ENCODE results near the gene MAD2L1. TPM values are rescaled to one million over a fixed set of nuclear protein-coding genes. Genes with fewer than 3 reads are reported as not detected.
"Not testable (repeated sequence)": the region's sequence is repeated elsewhere in the genome, so short reads cannot be mapped to it uniquely, and the experiment has no call there.

MAD2L1 gene
- 10 to 100 TPM; 37.8 to 43.6 TPM for total RNA-seq

DNA sequence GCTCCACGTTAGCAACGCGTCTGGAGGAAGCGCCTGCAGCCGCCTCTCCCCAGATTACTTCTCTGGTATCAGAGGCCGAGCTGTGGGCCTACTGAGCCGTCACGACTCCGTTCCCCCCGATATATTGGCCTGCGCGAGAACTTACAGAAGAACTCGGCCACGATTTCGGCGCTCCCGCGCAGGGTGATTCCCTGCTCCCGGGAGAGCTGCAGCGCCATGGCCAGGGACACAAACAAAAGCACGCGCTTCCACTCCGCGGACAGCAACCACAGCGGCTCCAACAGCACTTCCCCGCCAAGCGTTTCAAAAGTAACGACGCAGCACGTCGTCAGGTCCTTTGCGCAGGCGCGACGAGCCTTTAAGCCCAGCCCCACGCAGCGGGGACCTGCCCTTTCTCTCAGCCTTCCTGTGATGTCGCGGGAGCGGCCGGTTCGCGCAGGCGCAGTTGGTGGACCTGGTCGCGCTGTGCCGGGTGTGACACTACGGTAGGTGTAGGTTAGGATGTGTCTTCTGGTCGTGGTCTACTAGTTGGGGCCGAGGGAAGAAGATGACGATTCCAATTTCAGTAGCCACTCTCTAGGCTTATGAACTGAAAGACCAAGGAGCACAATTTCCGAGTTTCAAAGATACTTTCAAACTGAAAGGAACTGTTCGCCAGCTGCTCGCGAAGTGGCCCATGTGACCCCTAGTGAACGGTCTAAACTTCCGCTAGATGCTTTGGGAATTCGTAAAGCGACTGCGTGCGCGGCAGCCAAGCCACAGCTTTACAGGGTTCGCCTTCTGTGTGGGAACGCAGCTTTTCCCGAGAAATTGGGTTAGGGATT is at the start of gene MAD2L1:
MAD2L1 (minus strand) TSS at position 332 of the 824 bp plus-strand sequence; CDS start at position 218, 114 bp downstream.
- Mint-ChIP-seq H3K4me1 (ENCODE audit: low read depth in 2 of 2) (peaks cover 25 to 39% of the 10 kb centered on the region in 2 donors), H3K36me3 (peaks cover 12% of the 10 kb centered on the region)

DNA sequence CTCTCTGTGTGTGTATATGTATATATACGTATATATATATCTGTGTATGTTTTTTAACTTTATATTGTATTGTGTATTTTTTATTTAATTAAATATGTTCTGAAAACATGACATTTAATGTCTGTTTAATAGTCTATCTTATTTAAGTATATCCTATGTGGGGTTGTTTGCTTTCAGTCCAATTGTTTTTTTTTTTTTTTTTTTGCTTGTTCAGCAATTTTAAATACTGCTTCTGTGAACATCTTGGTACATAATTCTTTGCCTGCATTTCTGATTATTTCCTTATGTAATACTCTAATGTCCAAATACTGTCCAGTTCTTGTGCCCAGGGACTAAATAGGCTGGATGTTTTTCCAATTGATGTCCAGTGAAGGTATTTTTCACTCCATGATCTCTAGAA is 45.1 kb upstream of the MAD2L1 start:
- ATAC-seq: no peak
- no peaks in the 10 kb centered on the region for H3K9me3 Mint-ChIP-seq
- no peak overlapping the region for H3K27ac Mint-ChIP-seq
- no peaks in the 10 kb centered on the region for H3K4me1 Mint-ChIP-seq (ENCODE audit: low read depth in 2 of 2)
- H3K4me3 Mint-ChIP-seq: no peak overlapping the region
- DNase-seq (ENCODE audit: low spot score): no peak
- peaks cover 3% of the 10 kb centered on the region for H3K36me3 Mint-ChIP-seq
- peaks cover 0 to 2% of the 10 kb centered on the region in 2 donors for H3K27me3 Mint-ChIP-seq

More for the DNA sequence above, at the start of gene MAD2L1:
- peak; percentile 99 for DNase-seq (ENCODE audit: low spot score)
- peak; percentile 97 to 98 for ATAC-seq
- Mint-ChIP-seq H3K4me3 (peak within 1 kb of the TSS; percentile 89), H3K27ac (peak within 1 kb of the TSS; percentile 95 to 98), H3K27me3 (no peaks in the 10 kb centered on the region), H3K9me3 (no peaks in the 10 kb centered on the region)

DNA sequence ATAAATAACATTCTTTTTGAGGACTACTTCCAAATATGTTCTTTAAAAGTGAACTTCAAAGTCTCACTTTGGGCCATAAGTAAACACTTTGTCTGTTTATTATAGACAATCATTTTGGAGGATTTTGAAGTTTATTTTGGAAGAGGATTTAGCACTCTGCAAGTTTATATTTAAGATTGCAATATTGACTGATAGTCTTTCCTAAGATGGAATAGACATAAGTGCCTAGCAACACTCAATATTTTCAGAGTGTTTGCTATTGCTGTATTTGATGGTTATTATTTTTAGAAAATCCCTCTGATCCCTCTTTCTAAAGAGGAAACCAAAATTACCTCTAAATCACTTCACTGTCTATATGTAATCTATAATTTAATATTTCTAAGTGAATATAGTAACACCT is 42.8 kb upstream of the MAD2L1 start:
- H3K4me1 Mint-ChIP-seq (ENCODE audit: low read depth in 2 of 2): no peaks in the 10 kb centered on the region
- DNase-seq (ENCODE audit: low spot score): no peak
- H3K27me3 Mint-ChIP-seq: peaks cover 0 to 2% of the 10 kb centered on the region in 2 donors
- H3K27ac Mint-ChIP-seq: no peak overlapping the region
- H3K4me3 Mint-ChIP-seq: no peak overlapping the region
- no peak for ATAC-seq
- H3K9me3 Mint-ChIP-seq: no peaks in the 10 kb centered on the region
- H3K36me3 Mint-ChIP-seq: no peaks in the 10 kb centered on the region

DNA sequence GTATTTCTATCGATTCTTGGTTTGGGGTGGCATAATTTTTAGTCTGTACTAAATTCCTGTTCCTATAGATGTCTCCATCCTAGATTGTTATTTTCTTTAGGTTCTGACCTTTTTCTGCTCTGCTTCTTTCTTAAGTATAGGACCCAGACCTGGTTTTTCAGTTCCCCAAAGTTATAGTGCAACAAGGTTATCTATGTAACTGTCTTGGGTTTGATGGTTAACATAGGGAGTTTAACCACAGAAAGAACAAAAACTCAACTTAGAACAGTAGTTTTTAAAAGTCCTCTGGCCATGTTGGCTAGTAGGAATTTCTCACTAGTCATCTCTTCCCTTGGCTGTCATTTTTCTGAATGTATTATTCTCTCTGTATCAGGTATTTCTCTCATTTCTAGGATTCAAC is 38.8 kb upstream of the MAD2L1 start:
- DNase-seq (ENCODE audit: low spot score) (no peak), ATAC-seq (no peak)
- Mint-ChIP-seq H3K9me3 (no peaks in the 10 kb centered on the region), H3K36me3 (no peaks in the 10 kb centered on the region), H3K27me3 (peaks cover 0 to 2% of the 10 kb centered on the region in 2 donors), H3K4me3 (no peak overlapping the region), H3K4me1 (ENCODE audit: low read depth in 2 of 2) (no peaks in the 10 kb centered on the region), H3K27ac (no peak overlapping the region)

DNA sequence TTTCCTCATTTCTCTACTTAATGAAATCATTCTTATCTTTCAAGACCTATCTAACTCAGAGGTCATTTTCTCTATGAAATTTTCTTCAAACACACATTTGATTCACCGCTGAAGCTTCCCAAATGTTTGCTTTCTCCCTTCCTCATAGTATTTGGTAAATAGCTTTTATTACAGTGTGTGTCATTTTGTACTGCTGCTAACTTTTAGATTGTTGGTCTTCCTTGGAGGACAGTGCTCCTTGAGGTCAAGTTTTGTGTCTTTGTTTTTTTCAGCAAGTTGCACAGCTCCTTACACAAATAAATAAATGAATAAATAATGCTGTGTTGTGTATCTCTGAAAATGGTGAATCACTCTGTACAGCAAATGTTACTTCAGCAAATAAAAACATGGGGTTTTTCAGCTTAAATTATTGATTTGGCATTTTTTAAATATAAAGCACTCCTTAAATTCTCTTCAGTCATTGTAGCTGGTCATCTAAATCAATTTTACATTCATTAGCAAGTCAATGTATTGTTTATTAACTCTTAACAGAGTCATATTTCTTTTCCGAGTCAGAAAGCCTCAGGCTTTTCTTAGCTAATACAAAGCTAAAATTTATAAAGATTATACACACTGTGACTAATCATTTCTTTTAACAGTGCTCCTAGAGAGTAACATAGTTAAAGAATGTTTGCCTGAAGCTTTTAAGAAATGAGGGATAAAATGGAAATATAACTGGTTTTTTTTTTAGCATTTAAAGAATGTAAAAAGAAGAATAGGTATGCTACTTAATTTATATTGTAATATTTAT is 30.1 kb upstream of the MAD2L1 start:
- no peak overlapping the region for H3K4me3 Mint-ChIP-seq
- ATAC-seq (no peak), DNase-seq (ENCODE audit: low spot score) (no peak)
- no peak overlapping the region for H3K27ac Mint-ChIP-seq
- peaks cover 0 to 2% of the 10 kb centered on the region in 2 donors for H3K27me3 Mint-ChIP-seq
- H3K36me3 Mint-ChIP-seq: no peaks in the 10 kb centered on the region
- H3K9me3 Mint-ChIP-seq: no peaks in the 10 kb centered on the region
- H3K4me1 Mint-ChIP-seq (ENCODE audit: low read depth in 2 of 2): peaks cover 0 to 3% of the 10 kb centered on the region in 2 donors

DNA sequence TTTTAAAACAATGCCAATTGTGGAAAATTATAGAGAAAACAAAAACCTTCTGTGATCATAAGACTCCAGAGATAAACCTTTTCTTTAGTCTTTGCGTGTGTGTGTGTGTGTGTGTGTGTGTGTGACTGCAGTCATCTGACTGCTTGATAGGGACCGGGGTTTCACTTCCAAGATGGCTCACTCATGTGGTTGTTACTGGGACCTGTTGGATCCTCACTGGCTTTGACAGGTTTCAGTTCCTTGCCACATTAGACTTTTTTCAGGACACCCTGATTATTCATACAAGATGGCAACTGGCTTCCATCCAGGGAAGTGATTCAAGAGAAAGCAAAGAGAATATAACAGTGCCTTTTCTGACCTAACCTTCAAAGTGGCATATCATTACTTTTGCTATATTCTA is 21.9 kb upstream of the MAD2L1 start:
- ATAC-seq (no peak), DNase-seq (ENCODE audit: low spot score) (no peak)
- Mint-ChIP-seq H3K9me3 (no peaks in the 10 kb centered on the region), H3K4me1 (ENCODE audit: low read depth in 2 of 2) (peaks cover 0 to 3% of the 10 kb centered on the region in 2 donors), H3K27me3 (peaks cover 8 to 9% of the 10 kb centered on the region in 2 donors), H3K27ac (no peak overlapping the region), H3K4me3 (no peak overlapping the region), H3K36me3 (peaks cover 5% of the 10 kb centered on the region)

DNA sequence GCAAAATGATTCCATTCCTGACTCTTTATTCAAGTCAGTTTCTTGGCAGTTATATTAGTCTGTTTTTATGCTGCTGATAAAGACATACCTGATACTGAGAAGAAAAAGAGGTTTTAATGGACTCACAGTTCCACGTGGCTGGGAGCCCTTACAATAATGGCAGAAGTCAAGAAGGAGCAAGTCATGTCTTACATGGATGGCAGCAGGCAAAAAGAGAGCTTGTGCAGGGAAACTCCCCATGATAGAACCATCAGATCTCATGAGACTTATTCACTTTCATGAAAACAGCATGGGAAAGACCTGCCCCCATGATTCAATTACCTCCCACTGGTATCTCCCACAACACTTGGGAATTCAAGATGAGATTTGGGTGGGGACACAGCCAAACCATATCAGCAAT is 21.4 kb upstream of the MAD2L1 start:
- H3K27ac Mint-ChIP-seq; H3K36me3 Mint-ChIP-seq; H3K4me3 Mint-ChIP-seq; H3K4me1 Mint-ChIP-seq (ENCODE audit: low read depth in 2 of 2); ATAC-seq; H3K9me3 Mint-ChIP-seq; H3K27me3 Mint-ChIP-seq; DNase-seq (ENCODE audit: low spot score): not testable (repeated sequence)

DNA sequence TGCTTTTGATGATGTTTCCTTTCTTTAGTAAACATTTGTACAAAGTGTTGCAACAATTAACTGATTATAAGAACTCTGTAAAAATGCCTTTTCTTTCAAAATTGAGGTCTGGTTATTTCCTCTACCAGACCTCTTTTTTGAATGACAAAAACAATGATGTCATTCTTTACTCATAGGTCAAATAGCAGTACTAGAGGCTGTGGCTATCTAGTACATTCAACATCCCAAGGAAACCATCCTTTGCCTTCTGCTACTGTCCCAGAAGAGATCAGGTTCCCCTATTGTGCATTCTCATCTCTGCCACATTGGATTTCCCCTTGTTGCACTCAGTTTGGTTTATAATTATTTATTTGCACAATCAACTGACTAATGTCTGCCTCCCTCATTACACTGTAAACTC is 19.1 kb upstream of the MAD2L1 start:
- Mint-ChIP-seq H3K27me3 (peaks cover 8 to 9% of the 10 kb centered on the region in 2 donors), H3K27ac (no peak overlapping the region), H3K4me1 (ENCODE audit: low read depth in 2 of 2) (no peaks in the 10 kb centered on the region), H3K9me3 (no peaks in the 10 kb centered on the region), H3K36me3 (peaks cover 5% of the 10 kb centered on the region), H3K4me3 (no peak overlapping the region)
- ATAC-seq (no peak), DNase-seq (ENCODE audit: low spot score) (no peak)

DNA sequence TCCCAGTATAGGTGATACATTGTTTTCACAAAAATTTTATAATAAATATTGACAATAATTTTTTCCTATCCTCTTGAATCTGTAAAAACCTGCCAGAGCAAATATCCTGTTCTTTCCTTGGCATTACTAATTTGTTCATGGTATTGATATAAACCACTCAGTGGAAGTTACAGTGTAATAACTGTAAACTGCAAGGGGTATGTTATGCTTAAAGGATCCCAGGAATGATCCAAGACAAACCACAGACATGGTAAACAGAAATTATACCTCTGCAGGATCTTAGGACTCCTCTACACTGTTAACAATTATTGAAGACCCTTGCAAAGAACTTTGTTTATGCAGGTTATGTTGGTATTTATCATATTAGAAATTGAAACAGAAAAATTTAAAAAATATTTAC is 17.7 kb upstream of the MAD2L1 start:
- peaks cover 8 to 9% of the 10 kb centered on the region in 2 donors for H3K27me3 Mint-ChIP-seq
- no peaks in the 10 kb centered on the region for H3K4me1 Mint-ChIP-seq (ENCODE audit: low read depth in 2 of 2)
- no peak for ATAC-seq
- no peak for DNase-seq (ENCODE audit: low spot score)
- no peak overlapping the region for H3K27ac Mint-ChIP-seq
- H3K4me3 Mint-ChIP-seq: no peak overlapping the region
- H3K9me3 Mint-ChIP-seq: no peaks in the 10 kb centered on the region
- peaks cover 5% of the 10 kb centered on the region for H3K36me3 Mint-ChIP-seq

DNA sequence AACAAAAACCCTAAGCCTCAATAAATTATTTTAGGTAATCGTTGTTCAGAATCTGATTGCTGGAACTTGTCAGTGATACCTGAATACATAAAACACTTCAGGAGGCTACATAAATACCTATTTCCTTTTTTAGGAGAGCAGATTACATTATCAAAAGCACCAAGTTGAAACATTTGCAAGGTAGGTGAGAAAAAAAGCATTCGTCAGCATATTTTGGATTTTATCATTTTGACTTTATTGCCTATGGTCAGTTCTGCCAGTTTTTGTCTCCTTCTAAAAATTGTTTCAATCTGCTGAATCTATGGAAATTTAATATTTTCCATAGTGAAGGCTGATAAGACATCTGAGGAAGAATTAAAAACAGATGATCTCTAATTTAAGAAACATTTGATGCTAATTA is 16.5 kb upstream of the MAD2L1 start:
- ATAC-seq (no peak), DNase-seq (ENCODE audit: low spot score) (no peak)
- H3K27me3 Mint-ChIP-seq: peaks cover 6 to 8% of the 10 kb centered on the region in 2 donors
- H3K4me3 Mint-ChIP-seq: no peak overlapping the region
- H3K36me3 Mint-ChIP-seq: peaks cover 5% of the 10 kb centered on the region
- no peaks in the 10 kb centered on the region for H3K9me3 Mint-ChIP-seq
- H3K4me1 Mint-ChIP-seq (ENCODE audit: low read depth in 2 of 2): no peaks in the 10 kb centered on the region
- H3K27ac Mint-ChIP-seq: no peak overlapping the region

DNA sequence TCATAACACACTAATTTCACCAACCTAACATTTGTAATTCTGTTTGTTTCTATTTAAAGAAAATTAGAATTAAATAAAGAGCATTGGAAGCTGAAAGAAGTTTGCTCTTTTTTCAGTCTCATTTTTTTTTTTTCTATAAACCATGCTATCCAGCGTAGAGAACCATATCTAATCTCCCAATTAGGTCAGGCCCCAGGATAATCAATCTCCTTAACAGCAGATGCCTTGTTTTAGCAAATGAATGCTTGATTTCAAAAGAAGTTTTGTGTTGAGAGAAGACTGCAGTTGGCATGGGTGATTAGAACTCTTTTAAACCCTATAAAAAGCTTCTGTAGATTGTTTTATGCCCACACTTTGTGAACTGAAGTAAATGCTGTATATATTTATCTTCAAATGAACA is 15.6 kb upstream of the MAD2L1 start:
- DNase-seq (ENCODE audit: low spot score): no peak
- no peak for ATAC-seq
- H3K27ac Mint-ChIP-seq: no peak overlapping the region
- no peak overlapping the region for H3K4me3 Mint-ChIP-seq
- no peaks in the 10 kb centered on the region for H3K4me1 Mint-ChIP-seq (ENCODE audit: low read depth in 2 of 2)
- no peaks in the 10 kb centered on the region for H3K36me3 Mint-ChIP-seq
- H3K9me3 Mint-ChIP-seq: no peaks in the 10 kb centered on the region
- peaks cover 6 to 8% of the 10 kb centered on the region in 2 donors for H3K27me3 Mint-ChIP-seq

DNA sequence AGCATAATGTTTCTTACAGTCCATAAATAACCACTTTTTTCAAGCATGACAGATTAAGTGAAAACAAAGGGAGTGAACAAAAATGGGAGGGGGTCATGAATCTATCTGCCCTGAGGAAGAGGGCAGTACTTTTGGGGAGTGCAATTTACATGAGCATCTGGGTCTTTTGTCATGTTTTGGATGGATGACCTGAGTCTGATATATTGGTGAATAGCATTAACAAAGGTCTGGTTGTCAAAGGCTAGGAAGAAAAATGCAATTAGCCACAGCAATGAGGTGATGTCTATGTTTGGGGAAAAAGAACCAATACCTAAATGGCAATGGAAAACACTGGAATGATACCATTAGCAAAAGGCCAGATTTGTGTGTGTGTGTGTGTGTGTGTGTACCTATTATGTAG is 15.1 kb upstream of the MAD2L1 start:
- no peaks in the 10 kb centered on the region for H3K36me3 Mint-ChIP-seq
- peaks cover 6 to 7% of the 10 kb centered on the region in 2 donors for H3K27me3 Mint-ChIP-seq
- H3K4me1 Mint-ChIP-seq (ENCODE audit: low read depth in 2 of 2): no peaks in the 10 kb centered on the region
- H3K27ac Mint-ChIP-seq: no peak overlapping the region
- H3K9me3 Mint-ChIP-seq: no peaks in the 10 kb centered on the region
- ATAC-seq (no peak), DNase-seq (ENCODE audit: low spot score) (no peak)
- H3K4me3 Mint-ChIP-seq: no peak overlapping the region

DNA sequence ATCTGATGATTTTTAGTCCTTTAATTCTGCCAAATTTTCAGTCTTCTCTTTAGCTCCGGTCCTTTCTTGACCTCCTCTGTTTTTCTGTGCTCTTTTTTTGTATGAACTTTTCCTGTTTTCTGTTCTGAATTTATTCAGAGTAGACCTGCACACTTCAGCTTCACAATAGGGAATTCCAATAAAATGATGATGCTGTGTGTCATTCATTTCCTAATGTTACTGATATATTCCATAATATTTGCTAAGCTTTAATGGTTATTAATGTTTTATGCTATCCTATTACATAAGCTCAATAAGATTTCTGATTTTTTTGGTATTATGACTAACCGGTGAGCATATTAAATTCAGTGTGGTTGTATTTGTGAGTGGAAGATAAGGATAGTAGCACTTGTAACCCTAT is 13.9 kb upstream of the MAD2L1 start:
- no peak overlapping the region for H3K4me3 Mint-ChIP-seq
- no peak for ATAC-seq
- H3K36me3 Mint-ChIP-seq: no peaks in the 10 kb centered on the region
- H3K27ac Mint-ChIP-seq: no peak overlapping the region
- no peaks in the 10 kb centered on the region for H3K9me3 Mint-ChIP-seq
- no peaks in the 10 kb centered on the region for H3K4me1 Mint-ChIP-seq (ENCODE audit: low read depth in 2 of 2)
- no peak for DNase-seq (ENCODE audit: low spot score)
- no peaks in the 10 kb centered on the region for H3K27me3 Mint-ChIP-seq

DNA sequence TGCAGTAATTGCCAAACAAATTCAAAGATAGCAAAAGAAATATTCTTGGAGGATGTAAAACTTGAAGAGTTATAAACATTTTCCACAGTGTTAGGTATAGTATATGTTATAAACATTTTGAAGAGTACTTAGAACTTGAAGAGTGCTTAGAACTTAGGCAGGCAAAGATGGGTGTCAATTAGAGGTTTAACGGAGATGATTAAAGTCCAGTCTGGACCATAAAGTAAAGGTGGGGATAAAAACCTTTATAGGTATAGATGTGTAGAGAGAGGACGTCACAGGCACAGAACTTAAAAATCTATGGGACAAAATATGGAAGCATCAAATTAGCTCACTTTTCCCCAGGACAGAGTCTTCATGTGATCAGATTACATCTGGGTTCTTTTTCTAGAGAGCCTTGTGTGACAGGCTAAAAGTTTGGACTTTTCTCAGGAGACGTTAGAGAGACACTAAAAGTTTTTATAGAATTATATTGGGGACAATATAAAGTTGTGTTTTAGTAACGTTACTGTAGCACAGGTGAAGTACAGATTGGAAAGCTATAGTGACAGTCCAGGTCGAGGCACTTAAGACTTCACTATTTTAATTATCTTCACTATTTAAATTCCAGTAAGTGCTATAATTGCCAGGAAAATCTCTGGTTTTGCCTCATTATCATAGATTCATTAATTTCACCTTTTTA is 13.3 kb upstream of the MAD2L1 start:
- no peaks in the 10 kb centered on the region for H3K27me3 Mint-ChIP-seq
- H3K9me3 Mint-ChIP-seq: no peaks in the 10 kb centered on the region
- H3K36me3 Mint-ChIP-seq: no peaks in the 10 kb centered on the region
- no peak overlapping the region for H3K27ac Mint-ChIP-seq
- DNase-seq (ENCODE audit: low spot score) (no peak), ATAC-seq (no peak)
- H3K4me3 Mint-ChIP-seq: no peak overlapping the region
- no peaks in the 10 kb centered on the region for H3K4me1 Mint-ChIP-seq (ENCODE audit: low read depth in 2 of 2)
